Measurements from ENCODE around the gene SMARCC2.

Gene SMARCC2

GRCh38 chr12:56155256-56155845 is 33.9 kb downstream of the SMARCC2 start:
- no peak overlapping the region for H3K27ac ChIP-seq
- no peak overlapping the region for H3K4me3 ChIP-seq

GRCh38 chr12:56154818-56155217 is 34.5 kb downstream of the SMARCC2 start:
- Histone ChIP-seq H3K27ac (no peak overlapping the region), H3K4me3 (no peak overlapping the region)

GRCh38 chr12:56154246-56154771 is 35.0 kb downstream of the SMARCC2 start:
- H3K4me3 ChIP-seq, result no peak overlapping the region
- peak overlapping the region in 1 of 21 experiments; percentile 25 for H3K27ac ChIP-seq

- Histone ChIP-seq H3K27ac (peak overlapping the region in 3 of 21 experiments; percentile 15 to 90 (median 25)), H3K4me3 (no peak overlapping the region)
Measured at GRCh38 chr12:56153678-56154065, 35.6 kb downstream of the SMARCC2 start.

- peak overlapping the region; percentile 40 to 64 (median 53) for H3K4me3 ChIP-seq
- H3K27ac ChIP-seq, result peak overlapping the region in 19 of 21 experiments; percentile 68 to 97 (median 93)
Measured at GRCh38 chr12:56152756-56153677, 36.3 kb downstream of the SMARCC2 start.

GRCh38 chr12:56152132-56152755 is 37.0 kb downstream of the SMARCC2 start, which contains the start of gene MYL6B:
TSS of gene MYL6B (plus strand) at chr12:56152587. CDS start at chr12:56153919, 1,332 bp downstream.
- H3K27ac ChIP-seq, result peak within 1 kb of the TSS; percentile 66 to 97 (median 93)
- H3K4me3 ChIP-seq, result peak within 1 kb of the TSS; percentile 40 to 64 (median 53)

- peak overlapping the region; percentile 40 to 64 (median 53) for H3K4me3 ChIP-seq
- H3K27ac ChIP-seq, result peak overlapping the region; percentile 66 to 97 (median 93)
Measured at GRCh38 chr12:56151672-56152131, 37.6 kb downstream of the SMARCC2 start.

GRCh38 chr12:56150563-56150962 is 38.7 kb downstream of the SMARCC2 start:
- Histone ChIP-seq H3K4me3 (no peak overlapping the region), H3K27ac (peak overlapping the region in 1 of 21 experiments; percentile 14)

GRCh38 chr12:56146492-56147460 is 42.5 kb downstream of the SMARCC2 start:
- peak overlapping the region in 2 of 21 experiments; percentile 4 to 11 for H3K27ac ChIP-seq
- H3K4me3 ChIP-seq, result no peak overlapping the region

- no peak overlapping the region for H3K4me3 ChIP-seq
- H3K27ac ChIP-seq, result peak overlapping the region in 3 of 21 experiments; percentile 7 to 64 (median 26)
Measured at GRCh38 chr12:56145217-56145616, 44.1 kb downstream of the SMARCC2 start.

- no peak overlapping the region for H3K4me3 ChIP-seq
- H3K27ac ChIP-seq, result peak overlapping the region in 8 of 21 experiments; percentile 32 to 76 (median 45)
Measured at GRCh38 chr12:56143870-56144269, 45.4 kb downstream of the SMARCC2 start.

GRCh38 chr12:56143217-56143616 is 46.1 kb downstream of the SMARCC2 start:
- peak overlapping the region in 11 of 21 experiments; percentile 4 to 76 (median 37) for H3K27ac ChIP-seq
- H3K4me3 ChIP-seq, result no peak overlapping the region

GRCh38 chr12:56141946-56142784 is 47.1 kb downstream of the SMARCC2 start:
- Histone ChIP-seq H3K27ac (peak overlapping the region in 7 of 21 experiments; percentile 3 to 76 (median 14)), H3K4me3 (no peak overlapping the region)

- no peak overlapping the region for H3K4me3 ChIP-seq
- no peak overlapping the region for H3K27ac ChIP-seq
Measured at GRCh38 chr12:56137853-56138571, 51.3 kb downstream of the SMARCC2 start.

GRCh38 chr12:56134897-56135296 is 54.4 kb downstream of the SMARCC2 start:
- Histone ChIP-seq H3K4me3 (no peak overlapping the region), H3K27ac (no peak overlapping the region)

GRCh38 chr12:56130876-56131275 is 58.4 kb downstream of the SMARCC2 start:
- Histone ChIP-seq H3K4me3 (no peak overlapping the region), H3K27ac (peak overlapping the region in 6 of 21 experiments; percentile 41 to 93 (median 86))

- Histone ChIP-seq H3K27ac (peak overlapping the region in 20 of 21 experiments; percentile 75 to 93 (median 86)), H3K4me3 (peak overlapping the region; percentile 66 to 88 (median 75))
Measured at GRCh38 chr12:56129942-56130495, 59.3 kb downstream of the SMARCC2 start.

Data from skin epidermis (tissue), 12 donors.